Aorta (tissue), 5 donors: ENCODE data around the gene RABL2B. TPM values are rescaled to one million over a fixed set of nuclear protein-coding genes. Genes with fewer than 3 reads are reported as not detected.
"Not testable (repeated sequence)": the region's sequence is repeated elsewhere in the genome, so short reads cannot be mapped to it uniquely, and the experiment has no call there.

Experiments used
- ATAC-seq: fragments of 200-7000 bp; cut with Tn5 transposase; one replicate; pipeline ENCODE4 v1.9.1; 2022; ENCODE audit warnings: moderate library complexity; ENCODE audit not compliant: low FRiP score
- DNase-seq, 2 donors: peaks; one replicate each; pipeline ENCODE4 v3.0.0-alpha.2; 2020
- H3K27ac ChIP-seq, 2 donors: one replicate each; pipeline ENCODE4 v1.5.1; 2013; ENCODE audit warnings: low read length in 2 of 2, mild to moderate bottlenecking in 2 of 2, moderate library complexity in 2 of 2, control low read depth in 1 of 2, inconsistent platforms in 1 of 2, low read depth in 1 of 2
- H3K27me3 ChIP-seq, 2 donors: one replicate each; pipeline ENCODE4 v1.6.1; 2013; ENCODE audit warnings: control low read depth in 1 of 2, low read length in 1 of 2, mild to moderate bottlenecking in 1 of 2, moderate library complexity in 1 of 2; ENCODE audit not compliant: insufficient read depth in 2 of 2, control insufficient read depth in 1 of 2
- H3K36me3 ChIP-seq, 2 donors: one replicate each; pipeline ENCODE4 v1.6.1; 2013; ENCODE audit warnings: control low read depth in 1 of 2, low read length in 1 of 2, mild to moderate bottlenecking in 1 of 2; ENCODE audit not compliant: insufficient read depth in 2 of 2, control insufficient read depth in 1 of 2
- H3K4me1 ChIP-seq, 2 donors: one replicate each; pipeline ENCODE4 v1.6.1; 2013; ENCODE audit warnings: low read length in 2 of 2, control low read depth in 1 of 2, mild to moderate bottlenecking in 1 of 2, moderate library complexity in 1 of 2; ENCODE audit not compliant: insufficient read depth in 2 of 2, control insufficient read depth in 1 of 2
- H3K4me3 ChIP-seq, 2 donors: one replicate each; pipeline ENCODE4 v1.5.1; 2013; ENCODE audit warnings: low read length in 2 of 2, control low read depth in 1 of 2, mild to moderate bottlenecking in 1 of 2
- H3K9me3 ChIP-seq: one replicate; pipeline ENCODE4 v1.6.1; 2013; ENCODE audit warnings: mild to moderate bottlenecking, low read length; ENCODE audit not compliant: control insufficient read depth
- WGBS, 2 donors: extraction: QIAGEN DNeasy Blood & Tissue Kit; methylation state at CpG; one replicate each; pipeline ENCODE4 v1.1.7; 2013; 5-methylcytosine and 5-hydroxymethylcytosine counted together
- intact Hi-C, 2 donors: fragments of 100-400 bp; cut with DNase I; formaldehyde crosslinking; loops; one replicate each; pipeline versions ENCODE4 v1.14.2 to v1.15.0; 2022
- polyA plus RNA-seq, 2 donors: library from polyadenylated mRNA; stranded (reverse); fragments of 200-250 nt; gene quantifications; one replicate each; pipeline ENCODE4 v1.2.3, GENCODE V29; 2013
- total RNA-seq, 2 donors: library from RNA; stranded (reverse); fragmentation: NEBNext Ultra II Directional; extraction: Animal tissue kit (Norgen Biotek cat#: 25700); gene quantifications; one replicate each; pipeline ENCODE4 v1.2.1, GENCODE V29; 2021
- donor health status: healthy with polysubstance abuse.
- donor health status: Bipolar disorder and iron deficiency.
- donor health status: DM: no; HTN: no; CAD: no.
- donor health status: DM: no; HTN: no; CAD: no.
- donor health status: DM: yes; HTN: yes; CAD: no.

The RABL2B gene
- total and polyA plus RNA-seq, 4 donors, result 11.1 to 28.0 (median 21.7) TPM

DNA sequence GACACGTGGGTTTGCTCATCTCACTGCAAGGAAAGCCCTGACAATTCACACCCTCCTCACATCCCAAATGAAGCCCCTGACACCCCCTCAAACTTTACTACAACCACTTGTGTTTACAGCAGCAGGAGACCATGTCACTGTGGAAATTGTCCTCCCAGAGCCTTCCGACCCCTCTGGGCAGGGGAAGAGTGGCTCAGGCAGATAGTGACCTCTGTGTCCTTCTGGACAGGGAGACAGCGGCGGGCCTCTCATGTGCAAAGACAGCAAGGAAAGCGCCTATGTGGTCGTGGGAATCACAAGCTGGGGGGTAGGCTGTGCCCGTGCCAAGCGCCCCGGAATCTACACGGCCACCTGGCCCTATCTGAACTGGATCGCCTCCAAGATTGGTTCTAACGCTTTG is 39.0 kb downstream of the RABL2B start:
- H3K9me3 ChIP-seq, DNase-seq, H3K27me3 ChIP-seq, H3K27ac ChIP-seq, ATAC-seq, H3K4me3 ChIP-seq, H3K4me1 ChIP-seq, intact Hi-C loops, H3K36me3 ChIP-seq: not testable (repeated sequence)
- WGBS, 2 donors, result 76 to 100% methylated on average over 1 to 11 of the region's 12 CpGs

DNA sequence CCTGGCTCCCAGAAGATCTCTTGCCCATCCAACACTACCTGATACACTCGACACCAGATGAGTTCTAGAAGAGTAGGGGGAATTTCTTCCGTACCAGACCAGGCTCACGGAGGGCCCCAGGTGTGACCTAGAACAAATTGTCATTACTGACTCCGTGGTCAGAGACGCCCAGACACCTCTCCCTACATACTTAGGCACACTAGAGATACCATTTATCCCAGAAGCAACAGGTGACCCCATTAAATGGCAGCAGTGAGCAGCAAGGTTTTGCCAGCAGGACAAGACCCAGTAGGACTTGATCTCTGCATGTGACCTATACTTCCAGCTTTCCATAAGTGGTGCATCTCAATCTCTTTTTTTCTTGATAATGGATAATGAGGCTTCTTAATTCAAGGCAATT is 42.7 kb downstream of the RABL2B start:
- H3K4me1 ChIP-seq, ATAC-seq, H3K4me3 ChIP-seq, DNase-seq, H3K27me3 ChIP-seq, H3K36me3 ChIP-seq, intact Hi-C loops, H3K9me3 ChIP-seq, H3K27ac ChIP-seq: not testable (repeated sequence)
- 75 to 83% methylated on average over 5 of the region's 5 CpGs for WGBS, 2 donors

DNA sequence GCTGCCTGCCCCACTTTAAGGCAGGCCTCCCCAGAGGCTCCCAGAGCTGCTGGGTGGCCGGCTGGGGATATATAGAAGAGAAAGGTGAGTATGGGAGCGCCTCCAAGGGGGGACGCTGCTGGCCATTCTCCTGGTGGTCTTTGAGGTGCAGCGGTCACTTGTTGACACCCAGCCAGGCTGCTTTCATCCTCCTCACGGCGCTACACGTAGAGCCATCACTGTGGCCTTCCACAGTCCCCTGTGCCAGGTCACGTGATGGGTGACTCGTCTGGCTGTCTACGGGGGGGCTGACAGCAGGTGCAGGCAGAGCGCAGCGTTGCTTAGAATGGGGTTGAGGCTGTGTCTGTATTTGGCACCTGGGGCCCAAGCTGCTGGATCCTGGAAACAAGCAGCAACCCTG is 43.5 kb downstream of the RABL2B start:
- H3K27ac ChIP-seq, result no peak overlapping the region
- WGBS, 2 donors, result 78 to 82% methylated on average over 12 of the region's 12 CpGs
- no peaks in the 10 kb centered on the region for H3K4me1 ChIP-seq
- H3K9me3 ChIP-seq, result no peaks in the 10 kb centered on the region
- H3K36me3 ChIP-seq, result no peaks in the 10 kb centered on the region
- DNase-seq, result no peak
- H3K27me3 ChIP-seq, result no peaks in the 10 kb centered on the region
- intact Hi-C loops, result no loop called here
- no peak overlapping the region for H3K4me3 ChIP-seq
- ATAC-seq, result no peak

DNA sequence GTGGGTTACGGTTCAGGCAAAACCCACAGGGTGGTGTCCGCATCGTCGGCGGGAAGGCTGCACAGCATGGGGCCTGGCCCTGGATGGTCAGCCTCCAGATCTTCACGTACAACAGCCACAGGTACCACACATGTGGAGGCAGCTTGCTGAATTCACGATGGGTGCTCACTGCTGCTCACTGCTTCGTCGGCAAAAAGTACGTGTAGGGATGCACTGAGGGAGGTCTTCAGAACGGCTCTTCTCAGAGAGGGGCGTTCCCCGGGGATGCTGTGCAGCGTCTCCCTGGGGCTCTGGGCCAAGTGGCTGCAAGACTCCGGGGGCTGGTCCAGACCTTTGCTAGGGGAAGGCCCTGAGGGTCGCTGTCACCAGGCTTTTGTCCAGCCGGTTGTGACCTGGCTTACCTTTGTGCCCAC is 44.2 kb downstream of the RABL2B start:
- ATAC-seq, result no peak

DNA sequence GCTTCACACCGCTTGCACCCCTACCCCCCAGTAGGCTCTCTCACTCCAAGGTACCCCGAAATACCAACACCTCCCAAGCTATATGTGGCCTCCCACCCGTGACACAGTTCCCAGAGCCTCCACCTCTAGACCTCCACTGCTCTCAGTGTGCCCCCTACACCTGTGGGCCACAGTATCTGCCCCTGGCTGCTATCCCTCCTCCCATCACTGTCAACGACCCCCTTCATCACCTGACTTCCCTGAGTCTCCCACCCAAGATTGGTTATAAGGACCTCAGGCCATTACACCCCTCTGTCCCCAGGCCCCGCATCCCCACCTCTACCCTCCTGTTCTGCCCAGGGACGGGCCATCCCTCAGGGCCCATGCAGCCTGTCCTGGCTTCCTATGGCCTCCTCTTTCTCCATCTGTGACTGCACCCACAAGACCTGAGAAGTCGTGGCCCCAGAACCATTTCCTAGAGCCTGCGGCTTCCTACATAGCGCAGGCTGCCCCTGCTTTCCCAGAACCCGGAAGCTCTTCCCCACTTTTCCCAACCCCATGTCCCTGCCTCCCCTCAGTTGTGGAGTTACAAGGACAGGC is 44.7 kb downstream of the RABL2B start:
- H3K36me3 ChIP-seq, result no peaks in the 10 kb centered on the region
- no peaks in the 10 kb centered on the region for H3K4me1 ChIP-seq
- H3K4me3 ChIP-seq, result no peak overlapping the region
- no peaks in the 10 kb centered on the region for H3K27me3 ChIP-seq
- no peak overlapping the region for H3K27ac ChIP-seq
- DNase-seq, result no peak
- ATAC-seq, result no peak
- 81 to 82% methylated on average over 10 of the region's 10 CpGs for WGBS, 2 donors
- no peaks in the 10 kb centered on the region for H3K9me3 ChIP-seq
- intact Hi-C loops, result no loop called here

More for the DNA sequence above, 44.2 kb downstream of the RABL2B start:
- Histone ChIP-seq H3K27ac (no peak overlapping the region), H3K36me3 (no peaks in the 10 kb centered on the region), H3K27me3 (no peaks in the 10 kb centered on the region), H3K4me1 (no peaks in the 10 kb centered on the region), H3K9me3 (no peaks in the 10 kb centered on the region), H3K4me3 (no peak overlapping the region)
- intact Hi-C loops, result no loop called here
- peak in 1 of 2 donors; percentile 75 for DNase-seq
- WGBS, 2 donors, result 71 to 72% methylated on average over 17 of the region's 17 CpGs

DNA sequence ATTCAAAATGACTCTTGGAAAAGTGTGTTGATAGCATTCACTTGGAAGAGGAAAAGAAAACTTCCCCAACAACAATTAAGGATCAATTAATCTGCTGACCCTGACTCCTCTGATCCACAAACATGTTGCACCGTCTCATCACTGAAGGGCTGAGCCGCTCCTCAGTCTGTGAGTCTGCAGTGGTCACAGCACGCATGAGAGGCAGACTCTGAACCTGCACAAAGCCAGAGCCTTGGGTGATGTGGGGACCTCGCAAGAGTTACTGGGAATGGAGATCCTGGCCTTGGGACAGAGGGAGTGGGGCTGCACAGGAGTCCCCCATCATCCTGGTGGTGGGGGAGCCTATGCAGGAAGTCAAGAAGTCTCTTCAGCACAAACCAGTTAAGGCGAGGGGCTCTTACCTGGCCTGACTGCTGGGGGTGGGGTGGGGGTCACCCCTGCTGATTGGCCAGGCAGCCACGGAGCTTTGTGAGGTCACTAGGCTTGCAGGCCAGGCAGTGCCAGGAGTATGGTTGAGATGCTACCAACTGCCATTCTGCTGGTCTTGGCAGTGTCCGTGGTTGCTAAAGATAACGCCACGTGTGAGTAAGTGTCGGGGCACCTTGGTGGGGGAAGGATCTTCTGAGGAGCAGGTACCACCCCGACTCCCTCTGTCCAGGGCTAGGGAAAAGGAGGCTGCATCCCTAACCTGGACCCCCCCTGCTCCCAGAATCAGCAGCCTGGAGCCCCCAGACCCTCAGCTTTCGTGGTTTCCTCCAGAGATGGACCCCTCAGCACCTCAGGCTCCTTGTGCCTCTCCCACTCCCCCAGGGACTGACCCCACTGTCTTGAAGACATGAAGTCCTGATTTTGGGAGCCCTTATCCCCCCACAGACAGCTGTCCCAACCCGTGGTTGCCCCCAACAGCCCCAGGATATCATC is 45.4 kb downstream of the RABL2B start, which contains the start of gene ACR:
Gene ACR, plus strand, starts transcription at position 477 of the 921 bp plus-strand sequence. Its CDS starts 32 bp downstream, at position 509.
- DNase-seq, result no peak
- 74 to 75% methylated on average over 13 of the region's 13 CpGs for WGBS, 2 donors
- ATAC-seq, result no peak
- intact Hi-C loops, result no loop called here
- Histone ChIP-seq H3K9me3 (no peaks in the 10 kb centered on the region), H3K4me1 (no peaks in the 10 kb centered on the region), H3K27me3 (no peaks in the 10 kb centered on the region), H3K36me3 (no peaks in the 10 kb centered on the region), H3K27ac (no peak within 1 kb of the TSS), H3K4me3 (no peak within 1 kb of the TSS)

DNA sequence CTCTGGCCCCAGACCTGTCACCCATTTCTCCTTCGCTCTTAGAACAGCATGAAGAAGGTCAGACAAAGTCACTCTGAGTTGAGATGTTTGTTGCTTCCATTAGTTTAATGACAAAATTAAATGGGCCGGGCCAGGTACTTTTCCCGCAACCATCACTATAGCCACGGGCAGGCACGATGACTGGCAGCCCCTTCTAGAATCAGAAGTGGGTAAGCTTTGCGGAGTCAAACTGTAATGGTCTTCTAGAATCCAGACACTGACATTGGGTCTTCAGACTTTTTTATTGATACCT is 47.8 kb downstream of the RABL2B start:
- no peaks in the 10 kb centered on the region for H3K36me3 ChIP-seq
- H3K4me1 ChIP-seq, result no peaks in the 10 kb centered on the region
- no peak overlapping the region for H3K4me3 ChIP-seq
- H3K27ac ChIP-seq, result no peak overlapping the region
- H3K27me3 ChIP-seq, result no peaks in the 10 kb centered on the region
- WGBS, 2 donors, result 74 to 78% methylated on average over 6 of the region's 6 CpGs
- ATAC-seq (no peak), DNase-seq (no peak)
- intact Hi-C loops, result no loop called here
- H3K9me3 ChIP-seq, result no peaks in the 10 kb centered on the region

DNA sequence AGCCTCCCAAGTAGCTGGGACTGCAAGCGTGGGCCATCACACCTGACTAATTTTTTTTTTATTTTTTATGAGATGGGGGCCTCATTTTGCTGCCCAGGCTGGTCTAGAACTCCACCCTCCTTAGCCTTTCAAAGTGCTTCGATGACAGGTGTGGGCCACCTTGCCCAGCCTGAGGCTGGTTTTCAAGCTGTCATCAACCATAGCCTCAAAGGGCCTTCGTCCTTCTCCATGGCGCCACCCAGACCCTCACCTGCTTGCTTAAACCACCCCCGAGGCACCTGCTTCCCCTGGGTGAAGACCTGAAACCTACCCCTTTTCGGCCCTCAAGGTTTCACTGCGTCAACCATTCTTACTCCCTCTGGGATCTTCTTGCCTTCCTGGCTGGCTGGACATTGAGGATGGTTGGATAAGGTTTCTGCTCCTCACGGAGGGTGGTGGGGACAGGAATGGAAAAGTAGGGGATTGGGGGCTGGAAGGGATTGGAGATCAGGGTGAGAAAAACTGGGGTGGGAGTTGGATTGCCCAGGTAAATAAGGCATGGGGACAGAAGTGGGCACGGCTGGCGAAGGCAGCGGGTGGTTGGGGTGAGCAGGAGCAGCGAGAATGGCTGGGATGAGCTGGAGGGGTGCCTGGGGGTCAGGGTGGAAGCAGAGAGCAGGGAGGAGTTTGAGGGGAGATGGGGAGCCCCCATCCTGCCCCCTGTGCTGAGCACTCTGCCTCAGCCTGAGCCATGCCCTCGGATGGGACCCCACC is 48.3 kb downstream of the RABL2B start:
- DNase-seq (peak in 1 of 2 donors; percentile 35), ATAC-seq (no peak)
- Histone ChIP-seq H3K36me3 (no peaks in the 10 kb centered on the region), H3K27ac (no peak overlapping the region), H3K4me1 (no peaks in the 10 kb centered on the region), H3K27me3 (no peaks in the 10 kb centered on the region), H3K4me3 (no peak overlapping the region), H3K9me3 (no peaks in the 10 kb centered on the region)
- 83 to 86% methylated on average over 13 of the region's 13 CpGs for WGBS, 2 donors
- intact Hi-C loops, result no loop called here
